GM12878 (cell line): ENCODE results near the gene PLET1. TPM values are rescaled to one million over a fixed set of nuclear protein-coding genes. Genes with fewer than 3 reads are reported as not detected.

ENCODE experiments used
- ATAC-seq: fragments of 200-7000 bp; cut with Tn5 transposase; 3 replicates; pipeline ENCODE4 v1.9.1; 2020; ENCODE audit warnings: mild to moderate bottlenecking, moderate library complexity
- BruUV-seq: library from RNA; stranded (reverse); fragments of 400-500 nt; replicated peaks from 2 replicates; lab custom pipeline; 2021; lab: Mats Ljungman, UMichigan
- CTCF ChIA-PET: fragments of 300-600 bp; sonication (Branson Sonifier 250); formaldehyde crosslinking; extraction: SDS; loops from one replicate; lab custom pipeline; 2021; ENCODE audit warnings: inconsistent platforms; lab: Yijun Ruan, JAX
- POLR2A ChIA-PET: fragments of 350-600 bp; formaldehyde crosslinking; extraction: SDS; loops from one replicate; lab custom pipeline; 2021; ENCODE audit warnings: inconsistent platforms; lab: Charles Lee
- RAD21 ChIA-PET: fragments of 300-600 bp; sonication (Branson Sonifier 250); formaldehyde crosslinking; loops from one replicate; lab custom pipeline; 2023; ENCODE audit warnings: antibody characterized with exemption; ENCODE audit not compliant: unreplicated experiment; lab: Charles Lee
- SMC1A ChIA-PET: fragments of 300-600 bp; sonication (Branson Sonifier 250); formaldehyde crosslinking; loops from one replicate; lab custom pipeline; 2023; ENCODE audit not compliant: unreplicated experiment, uncharacterized antibody; lab: Charles Lee
- DNase-seq: peaks from one replicate; pipeline ENCODE4 v3.0.0-alpha.2; 2011; ENCODE audit warnings: low read depth, low spot score
- FAIRE-seq: peaks from 3 replicates; lab custom pipeline; 2011; peaks lifted over from hg19 to GRCh38; lab: Jason Lieb, UNC
- H2AFZ ChIP-seq: 2 replicates; pipeline ENCODE4 v1.6.0; 2011; ENCODE audit warnings: low read depth, low read length, control low read depth; ENCODE audit not compliant: control insufficient read depth
- H3K27ac ChIP-seq: 2 replicates; pipeline ENCODE4 v1.5.1; 2011; ENCODE audit warnings: control low read depth; ENCODE audit not compliant: control insufficient read depth, insufficient read depth
- H3K27me3 ChIP-seq, 2 experiments: replicated peaks in 1 of 2; 2 replicates each; pipeline versions ENCODE4 v1.6.0 to v1.6.1; 2011; ENCODE audit warnings: low read length in 1 of 2; ENCODE audit not compliant: control insufficient read depth in 2 of 2, insufficient read depth in 2 of 2
- H3K36me3 ChIP-seq, 2 experiments: 2 replicates each; pipeline ENCODE4 v1.5.1; 2011; ENCODE audit warnings: low read length in 1 of 2; ENCODE audit not compliant: control insufficient read depth in 2 of 2, insufficient read depth in 2 of 2
- H3K4me1 ChIP-seq: 2 replicates; pipeline ENCODE4 v1.6.1; 2011; ENCODE audit warnings: mild to moderate bottlenecking, low read length, moderate library complexity, mixed read lengths; ENCODE audit not compliant: control insufficient read depth, insufficient read depth
- H3K4me2 ChIP-seq: 2 replicates; pipeline ENCODE4 v1.6.0; 2011; ENCODE audit warnings: control low read depth; ENCODE audit not compliant: control insufficient read depth, insufficient read depth
- H3K4me3 ChIP-seq: fragments of 200-600 bp; sonication (generic); 2 replicates; pipeline ENCODE4 v1.5.1; 2016
- H3K79me2 ChIP-seq: 2 replicates; pipeline ENCODE4 v1.6.0; 2011; ENCODE audit warnings: low read length; ENCODE audit not compliant: control insufficient read depth, insufficient read depth
- H3K9ac ChIP-seq: 2 replicates; pipeline ENCODE4 v1.8.0; 2011; ENCODE audit warnings: low read length, control low read depth, mixed read lengths; ENCODE audit not compliant: control insufficient read depth, insufficient read depth
- H3K9me3 ChIP-seq: replicated peaks from 3 replicates; pipeline ENCODE4 v1.5.1; 2011; ENCODE audit warnings: mild to moderate bottlenecking, low read length; ENCODE audit not compliant: control insufficient read depth, insufficient read depth
- H4K20me1 ChIP-seq: 2 replicates; pipeline ENCODE4 v1.6.0; 2011; ENCODE audit not compliant: control insufficient read depth, insufficient read depth
- E2F4 ChIP-seq: IDR thresholded peaks from 2 replicates; pipeline ENCODE4 v1.6.1; 2012; ENCODE audit warnings: low read depth, low read length, improper control_type of control experiment
- PRDM15 ChIP-seq: fragments of 450-650 bp; formaldehyde crosslinking; IDR thresholded peaks from 2 replicates; pipeline ENCODE4 v1.4.0; 2020; ENCODE audit warnings: mild to moderate bottlenecking, moderate library complexity
- TARDBP ChIP-seq: IDR thresholded peaks from 2 replicates; pipeline ENCODE4 v1.6.1; 2016; ENCODE audit warnings: borderline replicate concordance
- ZNF274 ChIP-seq: IDR thresholded peaks from one replicate; pipeline ENCODE4 v1.8.0; 2011; ENCODE audit not compliant: insufficient read length, insufficient read depth
- whole genome bisulfite sequencing: methylation state at CpG from one replicate; pipeline ENCODE4 v1.1.6; 2016; ENCODE audit warnings: low lambda C conversion rate; ENCODE audit not compliant: insufficient replicate concordance, insufficient coverage; ENCODE audit errors: missing lambda C conversion rate; 5-methylcytosine and 5-hydroxymethylcytosine counted together
- in situ Hi-C: fragments of 300-500 bp; cut with MboI; formaldehyde crosslinking; loops from 9 replicates; pipeline ENCODE4 v1.14.3; 2018; ENCODE audit warnings: mixed read lengths
- intact Hi-C: fragments of 100-400 bp; cut with micrococcal nuclease; formaldehyde crosslinking; loops from one replicate; pipeline ENCODE4 v1.14.2; 2022; ENCODE audit not compliant: unreplicated experiment
- polyA plus RNA-seq, 11 experiments: library from polyadenylated mRNA; depleted of rRNA in 4 of 11; unstranded in 6 of 11; stranded (reverse) in 5 of 11; fragments of >200 nt; fragmentation: Nextera tagmentation in 4 of 11; fragmentation: Illumina TruSeq in 1 of 11; extraction: Ambion mirVana in 4 of 11; extraction: Trizol in 1 of 11; gene quantifications; 1 replicate in 1 of 11; 2 replicates in 10 of 11; pipeline versions ENCODE4 v1.2.1 to v1.2.3, GENCODE V29; 2011 to 2016; ENCODE audit warnings: inconsistent platforms in 2 of 11, missing spikeins in 2 of 11, low read depth in 1 of 11
- total RNA-seq, 4 experiments: library from RNA; depleted of rRNA in 3 of 4; stranded (reverse); fragments of >200 nt in 3 of 4; fragmentation: Illumina TruSeq in 1 of 4; extraction: Trizol in 1 of 4; gene quantifications; 2 replicates each; pipeline versions ENCODE4 v1.2.1 to v1.2.3, GENCODE V29; 2013 to 2021
- TF ChIP-seq, protein P1 (sequence below): IDR thresholded peaks from 2 replicates; pipeline ENCODE4 v1.6.1; 2011; ENCODE audit warnings: borderline replicate concordance, low read depth, mild to moderate bottlenecking, moderate library complexity, mixed read lengths, low read length; ENCODE audit not compliant: insufficient read depth; ENCODE audit errors: extremely low read length

PLET1 gene
- total and polyA plus RNA-seq, 10 of the 15 experiments (the other 5 are each of a cell fraction or from before 2014, with no cell fraction given) = not detected

DNA sequence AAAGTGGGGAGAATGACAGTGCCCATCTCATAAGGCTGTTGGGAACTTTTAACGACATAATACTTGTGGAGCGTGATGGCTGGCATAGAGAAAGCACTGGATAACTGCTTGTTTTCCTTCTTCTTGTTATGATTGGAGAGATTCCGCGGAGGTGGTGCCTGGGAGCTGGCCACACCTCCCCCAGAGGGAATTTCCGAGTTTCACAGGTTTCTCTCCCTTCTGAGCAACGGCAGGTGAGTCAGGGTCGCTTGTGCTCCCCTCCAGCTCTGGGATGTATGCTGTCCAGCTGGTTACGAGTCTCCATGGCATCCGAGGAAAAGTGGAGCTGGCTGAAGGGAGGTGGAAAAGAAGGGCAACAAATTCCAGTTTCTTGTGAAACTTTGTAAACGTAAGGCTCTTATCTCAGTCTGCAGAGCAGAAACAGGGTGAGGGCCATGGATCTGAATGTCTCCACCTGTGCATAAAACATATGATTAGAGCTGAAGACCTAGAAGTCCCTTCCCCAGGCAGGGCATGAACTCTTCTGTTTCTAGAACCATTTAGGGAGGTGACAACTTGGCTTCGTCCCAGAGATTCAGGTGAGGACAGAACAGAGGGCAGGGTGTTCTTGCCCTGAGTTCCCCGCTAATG, 10.0 kb upstream of the PLET1 start:
- intact Hi-C loops = no loop called here
- no peak overlapping the region for H2AFZ ChIP-seq
- in situ Hi-C loops = loop anchor here (10.0 kb wide), 1 partner anchor 336 kb away; the partner anchor contains the start of gene DIXDC1
- H3K9me3 ChIP-seq = no peaks in the 10 kb centered on the region
- no peak overlapping the region for H3K4me3 ChIP-seq
- H3K36me3 ChIP-seq = no peaks in the 10 kb centered on the region
- ChIA-PET POLR2A (no interaction called here), SMC1A (interaction anchor here (0.6 to 2.1 kb wide), 3 partner anchors 10 to 47 kb away, joined by 3 to 12 read pairs (median 4); no protein-coding TSS in a partner anchor), CTCF (interaction anchor here (1.2 to 2.7 kb wide), 2 partner anchors 11 to 51 kb away, joined by 3 to 24 read pairs; no protein-coding TSS in a partner anchor), RAD21 (interaction anchor here (0.7 kb wide), 1 partner anchor 9 kb away, joined by 3 read pairs; no protein-coding TSS in a partner anchor)
- H3K79me2 ChIP-seq = no peaks in the 10 kb centered on the region
- no peak overlapping the region for H3K27ac ChIP-seq
- DNase-seq = no peak
- no peaks in the 10 kb centered on the region for H3K4me1 ChIP-seq
- no peaks in the 10 kb centered on the region for H4K20me1 ChIP-seq
- no peak for ATAC-seq
- no peak for FAIRE-seq
- H3K9ac ChIP-seq = no peak overlapping the region
- no TSS peak for BruUV-seq
- TF ChIP-seq TARDBP (no peak), E2F4 (no peak), ZNF274 (no peak), PRDM15 (CRISPR knock-in tag) (no peak)
- TF ChIP-seq, protein P1, sequence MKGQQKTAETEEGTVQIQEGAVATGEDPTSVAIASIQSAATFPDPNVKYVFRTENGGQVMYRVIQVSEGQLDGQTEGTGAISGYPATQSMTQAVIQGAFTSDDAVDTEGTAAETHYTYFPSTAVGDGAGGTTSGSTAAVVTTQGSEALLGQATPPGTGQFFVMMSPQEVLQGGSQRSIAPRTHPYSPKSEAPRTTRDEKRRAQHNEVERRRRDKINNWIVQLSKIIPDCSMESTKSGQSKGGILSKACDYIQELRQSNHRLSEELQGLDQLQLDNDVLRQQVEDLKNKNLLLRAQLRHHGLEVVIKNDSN = no peak
- 63% methylated on average over 12 of the region's 12 CpGs for WGBS
- no peaks in the 10 kb centered on the region for H3K27me3 ChIP-seq
- H3K4me2 ChIP-seq = no peak overlapping the region
